SK-N-SH (cell line): Measurements from ENCODE around the gene GLA. TPM values are rescaled to one million over a fixed set of nuclear protein-coding genes. Genes with fewer than 3 reads are reported as not detected.

Experiments used
- CTCF ChIA-PET: fragments of 300-600, 350-600 bp; formaldehyde crosslinking; extraction: SDS; loops from one replicate; lab custom pipeline; 2021; lab: Yijun Ruan, JAX
- POLR2A ChIA-PET: fragments of 350-600 bp; sonication (Branson Sonifier 250); formaldehyde crosslinking; extraction: SDS; loops from one replicate; lab custom pipeline; 2020; ENCODE audit warnings: antibody characterized with exemption, inconsistent platforms; lab: Yijun Ruan, JAX
- DNase-seq: peaks from one replicate; pipeline ENCODE4 v3.0.0; 2012
- H2AFZ ChIP-seq: fragments of 200-600 bp; sonication (generic); 2 replicates; pipeline ENCODE4 v1.8.1; 2016; ENCODE audit warnings: antibody characterized with exemption, mild to moderate bottlenecking, low read depth
- H3F3A ChIP-seq: fragments of 200-600 bp; sonication (generic); replicated peaks from 2 replicates; pipeline ENCODE3; 2016; ENCODE audit warnings: antibody characterized with exemption, mild to moderate bottlenecking; ENCODE audit not compliant: insufficient read depth
- H3K27ac ChIP-seq, 2 experiments: fragments of 200-500 bp in 1 of 2; fragments of 200-600 bp in 1 of 2; sonication (Bioruptor generic) in 1 of 2; sonication (generic), shearing (Covaris generic) in 1 of 2; 2 replicates each; pipeline versions ENCODE4 v1.5.1 to v1.6.1; 2014 to 2016; ENCODE audit warnings: low read depth in 2 of 2, inconsistent platforms in 1 of 2, low read length in 1 of 2, mild to moderate bottlenecking in 1 of 2, mixed read lengths in 1 of 2
- H3K27me3 ChIP-seq: fragments of 200-600 bp; sonication (generic), shearing (Covaris generic); 2 replicates; pipeline ENCODE4 v1.6.1; 2016; ENCODE audit warnings: mixed run types; ENCODE audit not compliant: insufficient read depth
- H3K36me3 ChIP-seq, 2 experiments: fragments of 200-500 bp in 1 of 2; fragments of 200-600 bp in 1 of 2; sonication (Bioruptor generic) in 1 of 2; sonication (generic) in 1 of 2; replicated peaks in 1 of 2; 2 replicates each; pipeline versions ENCODE3 to v1.5.1; 2014 to 2016; ENCODE audit warnings: low read length in 1 of 2, mild to moderate bottlenecking in 1 of 2; ENCODE audit not compliant: insufficient read depth in 2 of 2, control insufficient read depth in 1 of 2
- H3K4me1 ChIP-seq, 2 experiments: fragments of 200-500 bp in 1 of 2; fragments of 200-600 bp in 1 of 2; sonication (Bioruptor generic) in 1 of 2; sonication (generic), shearing (Covaris generic) in 1 of 2; 2 replicates each; pipeline versions ENCODE4 v1.5.1 to v1.6.1; 2014 to 2016; ENCODE audit warnings: low read depth in 1 of 2, low read length in 1 of 2, mixed run types in 1 of 2; ENCODE audit not compliant: insufficient read depth in 2 of 2, control insufficient read depth in 1 of 2
- H3K4me2 ChIP-seq: fragments of 200-600 bp; sonication (generic), shearing (Covaris generic); 2 replicates; pipeline ENCODE4 v1.6.1; 2017; ENCODE audit warnings: mixed run types
- H3K4me3 ChIP-seq, 2 experiments: fragments of 200-500 bp in 1 of 2; fragments of 200-600 bp in 1 of 2; sonication (Bioruptor generic) in 1 of 2; sonication (generic), shearing (Covaris generic) in 1 of 2; 2 replicates each; pipeline versions ENCODE4 v1.5.1 to v1.8.1; 2014 to 2016; ENCODE audit warnings: low read depth in 2 of 2, inconsistent platforms in 1 of 2, low read length in 1 of 2, mild to moderate bottlenecking in 1 of 2, mixed read lengths in 1 of 2, moderate library complexity in 1 of 2
- H3K79me2 ChIP-seq: fragments of 200-600 bp; sonication (generic); 2 replicates; pipeline ENCODE4 v1.8.1; 2017; ENCODE audit warnings: mild to moderate bottlenecking; ENCODE audit not compliant: insufficient read depth
- H3K9ac ChIP-seq: fragments of 200-600 bp; sonication (generic); 2 replicates; pipeline ENCODE4 v1.6.1; 2017; ENCODE audit warnings: mixed run types
- H3K9me2 ChIP-seq: fragments of 200-600 bp; sonication (generic); 2 replicates; pipeline ENCODE4 v1.6.1; 2017; ENCODE audit warnings: mixed run types
- H3K9me3 ChIP-seq: fragments of 200-600 bp; sonication (generic); 2 replicates; pipeline ENCODE4 v1.6.1; 2017; ENCODE audit warnings: mixed run types, mild to moderate bottlenecking, moderate library complexity
- H4K20me1 ChIP-seq: fragments of 200-600 bp; sonication (generic); 2 replicates; pipeline ENCODE4 v1.6.1; 2017; ENCODE audit warnings: mild to moderate bottlenecking, mixed run types; ENCODE audit not compliant: insufficient read depth
- FOXM1 ChIP-seq: IDR thresholded peaks from 2 replicates; pipeline ENCODE4 v1.4.0; 2012; ENCODE audit warnings: low read depth, mild to moderate bottlenecking
- GATA2 ChIP-seq: sonication (generic); formaldehyde crosslinking; IDR thresholded peaks from 2 replicates; pipeline ENCODE4 v1.5.0; 2020; ENCODE audit warnings: mild to moderate bottlenecking, missing genetic modification reagents
- IRF3 ChIP-seq: fragments of 150-350 bp; IDR thresholded peaks from 2 replicates; pipeline ENCODE4 v1.6.1; 2016; ENCODE audit warnings: mild to moderate bottlenecking, low read depth, low read length
- MEF2A ChIP-seq: IDR thresholded peaks from 2 replicates; pipeline ENCODE4 v1.4.0; 2012; ENCODE audit warnings: low read depth, borderline replicate concordance
- NRF1 ChIP-seq: IDR thresholded peaks from 2 replicates; pipeline ENCODE4 v1.6.1; 2012; ENCODE audit warnings: low read depth, mild to moderate bottlenecking, low read length
- POLR2AphosphoS5 ChIP-seq: IDR thresholded peaks from 2 replicates; pipeline ENCODE4 v1.6.1; 2012; ENCODE audit warnings: low read depth, low read length
- RXRA ChIP-seq: IDR thresholded peaks from 2 replicates; pipeline ENCODE4 v1.4.0; 2012; ENCODE audit warnings: low read depth, mild to moderate bottlenecking, borderline replicate concordance
- SMC3 ChIP-seq: IDR thresholded peaks from 2 replicates; pipeline ENCODE4 v1.6.1; 2012; ENCODE audit warnings: low read depth, low read length, improper control_type of control experiment
- TCF12 ChIP-seq: IDR thresholded peaks from 2 replicates; pipeline ENCODE4 v1.4.0; 2012
- USF1 ChIP-seq: IDR thresholded peaks from 2 replicates; pipeline ENCODE4 v1.4.0; 2012; ENCODE audit warnings: low read depth, borderline replicate concordance
- USF2 ChIP-seq: fragments of 150-350 bp; IDR thresholded peaks from 2 replicates; pipeline ENCODE4 v1.6.1; 2017; ENCODE audit warnings: antibody characterized with exemption, low read length, low read depth, borderline replicate concordance
- ZBTB33 ChIP-seq: IDR thresholded peaks from 2 replicates; pipeline ENCODE4 v1.4.0; 2012; ENCODE audit warnings: low read depth, borderline replicate concordance
- WGBS: methylation state at CpG from one replicate; pipeline ENCODE4 v1.1.6; 2017; ENCODE audit warnings: low lambda C conversion rate; 5-methylcytosine and 5-hydroxymethylcytosine counted together
- polyA plus RNA-seq, 3 experiments: library from polyadenylated mRNA; depleted of rRNA; stranded (reverse); fragments of >200 nt; gene quantifications; 2 replicates each; pipeline ENCODE4 v1.2.3, GENCODE V29; 2012

Gene GLA
- polyA plus RNA-seq, 1 of the 3 experiments (the other 2 are of a cell fraction) = 20.4 TPM

- TF ChIP-seq IRF3 = no peak
- TF ChIP-seq RXRA = no peak
- no peak for TF ChIP-seq TCF12
- no peak for TF ChIP-seq NRF1
- no peak for TF ChIP-seq POLR2AphosphoS5
- no peak for TF ChIP-seq GATA2
- no peak for TF ChIP-seq ZBTB33
Observed at GRCh38 chrX:101411984-101412383, 4.3 kb upstream of the GLA start (continued).

GRCh38 chrX:101410461-101410860, 2.7 kb upstream of the GLA start:
- DNase-seq = no peak
- ChIA-PET CTCF (no interaction called here), POLR2A (no interaction called here)

GRCh38 chrX:101409043-101409442, 1.3 kb upstream of the GLA start:
- H2AFZ ChIP-seq = no peak overlapping the region
- TF ChIP-seq SMC3 (no peak), USF1 (no peak), USF2 (no peak)
- WGBS = 23% methylated on average over 6 of the region's 6 CpGs
- peaks cover under 1% of the 10 kb centered on the region for H3F3A ChIP-seq
- H3K4me2 ChIP-seq = peak overlapping the region; percentile 76
- no peaks in the 10 kb centered on the region for H3K9me3 ChIP-seq
- H3K27me3 ChIP-seq = no peaks in the 10 kb centered on the region
- H3K4me3 ChIP-seq = peak overlapping the region; percentile 83 to 88
- peaks cover 20 to 24% of the 10 kb centered on the region in 2 experiments for H3K36me3 ChIP-seq
- CTCF ChIA-PET = no interaction called here
- peak overlapping the region; percentile 91 for H3K9ac ChIP-seq
- no peaks in the 10 kb centered on the region for H3K9me2 ChIP-seq
- H4K20me1 ChIP-seq = peaks cover 20% of the 10 kb centered on the region; the same call in 1 of the 2 replicates
- POLR2A ChIA-PET = no interaction called here
- no peak for DNase-seq
- H3K79me2 ChIP-seq = peaks cover 72% of the 10 kb centered on the region
- peaks cover 0 to 12% of the 10 kb centered on the region in 2 experiments; a peak in 2 of 4 replicates for H3K4me1 ChIP-seq
- H3K27ac ChIP-seq = peak overlapping the region; percentile 86 to 90; a peak in 2 of 4 replicates

More at GRCh38 chrX:101410461-101410860, 2.7 kb upstream of the GLA start:
- Histone ChIP-seq H3K9ac (peak overlapping the region; percentile 3; the same call in 1 of the 2 replicates), H3K36me3 (peaks cover 21 to 29% of the 10 kb centered on the region in 2 experiments), H3K4me2 (peak overlapping the region; percentile 76), H3K9me2 (no peaks in the 10 kb centered on the region), H4K20me1 (peaks cover 20% of the 10 kb centered on the region; the same call in 1 of the 2 replicates), H3K4me3 (peak overlapping the region in 1 of 2 experiments; percentile 83; a peak in 1 of 4 replicates), H2AFZ (no peak overlapping the region), H3K27ac (no peak overlapping the region; a peak in 1 of 4 replicates), H3F3A (peaks cover 13% of the 10 kb centered on the region), H3K4me1 (peaks cover 0 to 12% of the 10 kb centered on the region in 2 experiments; a peak in 2 of 4 replicates), H3K27me3 (no peaks in the 10 kb centered on the region), H3K9me3 (no peaks in the 10 kb centered on the region), H3K79me2 (peaks cover 64% of the 10 kb centered on the region)
- TF ChIP-seq FOXM1 = no peak
- TF ChIP-seq USF2 = no peak
- no peak for TF ChIP-seq NRF1
- no peak for TF ChIP-seq MEF2A
- TF ChIP-seq SMC3 = no peak
- 66% methylated on average over 7 of the region's 7 CpGs for WGBS
